HG03039 (cell line): ENCODE data around the gene CTBS.
"Not testable (repeated sequence)": the region's sequence is repeated elsewhere in the genome, so short reads cannot be mapped to it uniquely, and the experiment has no call there.

Experiments used
- ATAC-seq: cut with Tn5 transposase; IDR thresholded peaks from one replicate; pipeline ENCODE4 v1.9.1; 2021; ENCODE audit warnings: mild to moderate bottlenecking, moderate library complexity; ENCODE audit not compliant: unreplicated experiment

Gene CTBS, protein sequence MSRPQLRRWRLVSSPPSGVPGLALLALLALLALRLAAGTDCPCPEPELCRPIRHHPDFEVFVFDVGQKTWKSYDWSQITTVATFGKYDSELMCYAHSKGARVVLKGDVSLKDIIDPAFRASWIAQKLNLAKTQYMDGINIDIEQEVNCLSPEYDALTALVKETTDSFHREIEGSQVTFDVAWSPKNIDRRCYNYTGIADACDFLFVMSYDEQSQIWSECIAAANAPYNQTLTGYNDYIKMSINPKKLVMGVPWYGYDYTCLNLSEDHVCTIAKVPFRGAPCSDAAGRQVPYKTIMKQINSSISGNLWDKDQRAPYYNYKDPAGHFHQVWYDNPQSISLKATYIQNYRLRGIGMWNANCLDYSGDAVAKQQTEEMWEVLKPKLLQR

DNA sequence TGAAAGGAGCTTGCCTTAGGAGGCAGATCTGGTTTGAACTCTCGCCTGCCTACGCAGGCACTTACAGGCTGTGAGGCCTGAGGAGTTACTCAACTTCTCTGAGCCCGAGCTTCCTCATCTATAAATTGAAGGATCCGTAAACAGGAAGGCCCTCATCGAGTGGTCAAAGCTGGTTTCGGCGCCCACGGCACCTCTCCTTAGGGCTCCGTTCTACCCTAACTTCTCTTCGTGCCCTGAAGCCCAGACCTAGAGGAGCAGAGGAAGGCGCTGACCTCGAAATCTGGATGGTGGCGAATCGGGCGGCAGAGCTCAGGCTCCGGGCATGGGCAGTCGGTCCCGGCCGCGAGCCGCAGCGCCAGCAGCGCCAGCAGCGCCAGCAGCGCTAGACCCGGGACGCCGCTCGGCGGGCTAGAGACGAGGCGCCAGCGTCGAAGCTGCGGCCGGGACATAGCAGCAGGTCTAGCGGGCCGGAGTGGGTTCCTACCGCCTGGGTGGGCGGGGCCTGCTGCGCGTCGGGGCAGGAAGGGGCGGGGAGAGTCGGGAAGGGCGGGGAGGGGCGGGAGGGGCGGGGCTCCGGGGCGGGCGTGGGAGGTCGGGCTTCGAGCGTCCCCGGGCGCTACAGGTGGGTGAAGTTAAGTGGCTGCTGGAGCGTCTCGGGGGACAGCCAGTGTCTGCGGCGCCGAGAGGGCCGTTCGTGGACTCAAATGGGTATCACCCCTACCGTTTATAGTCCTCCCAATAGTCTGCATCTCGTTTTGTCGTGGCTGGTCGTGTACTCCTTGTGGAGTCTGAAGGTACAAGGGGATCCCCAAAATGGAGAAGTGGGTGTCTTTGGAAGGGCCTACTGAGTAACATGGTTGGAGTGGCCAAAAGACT is at the start of gene CTBS:
Gene CTBS, minus strand, starts transcription at position 474 of the 876 bp plus-strand sequence. Its CDS starts 25 bp downstream, at position 449.
- ATAC-seq = peak; percentile 81

DNA sequence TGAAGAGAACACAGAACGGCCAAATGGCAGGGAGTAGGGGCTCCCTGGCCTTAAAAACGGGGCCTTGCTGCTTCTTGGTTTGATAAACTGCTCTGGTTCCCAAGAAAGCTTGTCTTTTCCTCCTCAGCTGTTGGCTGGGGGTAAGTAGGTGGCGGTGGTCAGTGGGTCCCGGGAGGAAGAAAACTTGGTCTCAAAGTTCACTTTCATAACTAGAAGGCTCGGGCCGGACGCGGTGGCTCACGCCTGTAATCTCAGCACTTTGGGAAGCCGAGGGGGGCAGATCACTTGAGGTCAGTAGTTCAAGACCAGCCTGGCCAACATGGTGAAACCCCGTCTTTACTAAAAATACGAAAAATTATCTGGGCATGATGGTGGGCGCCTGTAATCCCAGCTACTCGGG is 47.3 kb upstream of the CTBS start:
- ATAC-seq = no peak

DNA sequence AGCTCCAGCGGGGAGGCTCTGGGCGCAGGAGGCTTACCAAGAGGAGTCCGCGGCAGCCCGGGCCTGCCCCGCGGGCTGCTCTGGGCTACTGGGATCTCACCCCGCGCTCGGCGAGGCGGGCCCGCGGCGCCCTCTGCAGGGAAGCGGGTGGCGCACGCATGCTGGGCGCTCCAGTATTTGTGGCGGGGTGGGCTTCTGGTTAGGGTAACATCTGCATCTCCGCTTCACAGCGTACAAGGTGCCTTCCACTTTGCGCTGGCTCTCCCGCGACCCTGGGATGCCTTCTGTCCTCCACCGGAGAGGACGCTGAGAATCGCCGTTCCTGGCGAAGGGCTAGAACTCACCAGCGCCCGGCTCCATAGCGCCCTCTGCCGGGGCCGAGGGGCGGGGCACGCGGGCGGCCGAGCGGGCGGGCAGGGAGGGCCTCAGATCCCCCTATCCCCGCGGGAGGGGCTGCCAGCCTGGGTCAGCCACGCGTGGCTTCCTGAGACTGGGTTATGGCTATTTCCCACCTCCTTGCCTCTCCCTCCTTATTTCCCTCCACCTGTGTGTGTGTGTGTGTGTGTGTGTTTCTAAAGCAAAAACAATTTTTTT is 46.6 kb upstream of the CTBS start:
- peak; percentile 91 for ATAC-seq

DNA sequence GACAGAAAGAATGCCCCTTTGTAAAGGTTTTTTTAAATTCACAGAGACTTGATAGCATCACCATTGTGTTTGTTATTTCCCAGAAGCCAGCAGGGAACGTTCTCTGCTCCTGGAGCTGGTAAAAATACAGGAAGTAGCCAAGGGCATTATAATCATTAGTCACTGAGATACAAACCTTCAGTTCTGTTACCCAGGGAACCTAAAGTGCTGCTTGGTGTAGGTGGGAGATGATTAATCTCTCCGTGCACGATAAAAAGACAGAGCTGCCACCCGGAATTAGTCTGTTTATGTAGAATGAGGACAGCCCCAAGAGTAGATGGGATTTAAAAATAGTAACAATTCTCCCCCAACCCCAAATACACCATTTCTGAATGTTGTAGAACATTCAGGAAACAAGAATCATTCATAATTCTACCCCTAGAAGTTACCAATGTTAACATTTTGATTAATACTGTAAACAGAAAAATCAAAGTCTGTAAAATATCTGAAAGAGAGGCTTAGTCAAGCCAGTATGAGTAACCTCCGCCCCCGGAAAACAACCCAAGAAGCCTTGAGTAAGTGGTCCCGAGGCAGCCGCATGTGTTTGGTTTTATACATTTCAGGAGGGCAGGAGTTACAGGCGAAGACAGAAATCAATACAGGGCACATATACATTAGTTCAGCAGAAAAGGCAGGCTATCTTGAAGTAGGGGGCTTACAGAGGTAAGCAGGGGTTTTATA is 45.3 kb upstream of the CTBS start:
- ATAC-seq = no peak

DNA sequence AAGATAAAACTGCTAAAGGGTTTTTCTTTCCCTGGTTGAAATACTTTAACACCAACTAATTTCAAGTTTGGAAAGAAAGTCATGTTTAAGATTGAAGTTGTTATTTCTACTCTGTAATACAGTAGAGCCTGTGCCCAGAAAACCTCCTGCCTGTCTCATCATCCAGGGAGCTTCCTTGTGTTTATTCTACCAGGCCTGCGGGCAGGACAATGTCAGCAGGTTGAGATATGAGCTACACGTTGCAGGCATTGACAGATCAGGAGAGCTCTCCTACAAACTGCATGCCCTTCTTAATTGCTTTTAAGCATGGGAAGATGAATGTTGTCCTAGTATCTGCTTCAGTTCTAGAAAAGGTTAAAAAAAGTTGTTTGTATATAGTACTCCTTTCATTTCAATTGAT is 43.1 kb upstream of the CTBS start:
- ATAC-seq = no peak

DNA sequence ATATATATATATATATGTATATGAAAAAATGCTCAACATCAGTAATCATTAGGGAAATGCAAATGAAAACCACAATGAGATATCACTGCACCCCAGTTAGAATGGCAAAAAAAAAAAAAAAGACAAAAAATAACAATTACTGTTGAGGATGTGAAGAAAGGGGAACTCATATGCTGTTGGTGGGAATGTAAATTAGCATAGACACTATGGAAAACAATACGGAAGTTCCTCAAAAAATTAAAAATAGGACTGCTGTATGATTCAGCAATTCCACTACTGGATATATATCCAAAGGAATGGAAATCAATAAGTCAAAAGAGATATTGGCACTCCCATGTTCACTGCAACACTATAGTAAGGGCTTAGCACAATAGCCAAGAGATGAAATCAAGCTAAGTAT is 41.5 kb upstream of the CTBS start:
- ATAC-seq = no peak

DNA sequence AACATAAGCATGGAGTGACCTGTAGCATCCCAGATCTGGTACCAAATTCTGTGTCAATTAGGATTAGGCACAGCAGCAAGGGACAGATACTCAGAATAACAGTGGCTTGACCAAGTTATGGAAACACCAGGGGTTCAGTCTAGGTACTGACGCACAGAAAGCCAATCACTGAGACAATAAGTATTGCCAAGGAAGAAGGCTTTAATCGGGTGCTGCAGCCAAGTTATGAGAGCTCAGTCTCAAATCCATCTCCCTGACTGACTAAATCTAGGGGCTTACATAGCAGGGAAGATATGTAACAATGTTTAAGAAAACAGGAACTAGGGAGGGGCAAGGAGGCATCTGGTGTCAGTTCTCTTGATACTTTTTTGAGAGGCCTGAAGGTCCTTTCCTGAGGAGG is 39.6 kb upstream of the CTBS start:
- no peak for ATAC-seq

DNA sequence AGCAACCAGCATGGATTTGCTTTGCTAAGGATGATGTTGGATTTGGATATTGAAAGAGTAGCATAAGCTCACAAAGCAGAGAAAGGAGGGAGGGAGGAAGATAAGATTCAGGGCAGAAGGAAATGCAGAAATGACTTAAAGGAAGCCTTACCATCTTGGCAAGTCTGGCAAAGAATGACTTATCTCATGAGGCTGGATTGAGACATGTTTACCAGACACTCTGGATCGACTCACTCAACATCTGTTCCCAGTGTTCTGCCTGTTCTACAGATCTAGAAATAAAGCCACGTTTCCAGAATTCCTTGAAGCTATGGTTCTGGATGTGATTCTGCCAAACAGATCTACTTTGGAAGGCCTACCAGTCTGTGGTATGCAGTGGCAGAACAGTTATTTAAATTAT is 38.8 kb upstream of the CTBS start:
- no peak for ATAC-seq

DNA sequence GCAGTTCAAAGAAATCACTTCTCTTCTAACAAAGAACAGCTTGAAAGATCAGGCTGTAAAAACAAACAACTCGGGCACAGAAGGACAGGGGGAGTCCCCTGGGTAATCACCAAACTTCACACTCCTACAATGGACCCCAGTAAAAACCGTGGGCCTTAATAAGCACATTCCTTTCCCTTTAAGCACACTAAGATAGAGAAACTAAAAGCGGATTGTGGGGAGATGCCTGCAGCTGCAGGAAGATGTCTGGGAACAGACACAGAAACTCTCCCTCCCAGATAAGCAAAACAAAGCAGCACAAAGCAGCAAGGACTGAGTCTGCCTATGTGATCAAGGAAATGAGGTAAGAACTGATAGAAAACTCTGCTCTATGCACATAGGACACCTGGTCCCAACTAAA is 37.6 kb upstream of the CTBS start:
- ATAC-seq = no peak

DNA sequence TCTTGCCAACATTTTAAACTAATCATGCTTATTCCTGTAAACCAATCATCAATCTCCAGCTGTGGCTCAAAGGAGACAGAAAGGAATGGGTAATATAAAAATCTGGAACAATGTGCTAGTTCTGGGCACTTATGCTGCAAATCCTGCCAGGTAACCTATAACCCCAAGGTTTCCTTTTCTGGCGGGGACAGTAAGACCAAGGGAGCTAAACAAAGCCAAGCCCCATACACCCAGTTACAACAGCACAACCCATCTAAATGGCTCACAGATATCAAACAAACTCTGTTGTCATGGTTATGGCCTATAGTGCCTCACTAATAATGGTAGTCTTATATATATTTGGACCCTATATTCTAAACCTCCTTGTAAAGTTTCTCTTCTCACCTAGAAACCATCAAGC is 36.9 kb upstream of the CTBS start:
- ATAC-seq = no peak

DNA sequence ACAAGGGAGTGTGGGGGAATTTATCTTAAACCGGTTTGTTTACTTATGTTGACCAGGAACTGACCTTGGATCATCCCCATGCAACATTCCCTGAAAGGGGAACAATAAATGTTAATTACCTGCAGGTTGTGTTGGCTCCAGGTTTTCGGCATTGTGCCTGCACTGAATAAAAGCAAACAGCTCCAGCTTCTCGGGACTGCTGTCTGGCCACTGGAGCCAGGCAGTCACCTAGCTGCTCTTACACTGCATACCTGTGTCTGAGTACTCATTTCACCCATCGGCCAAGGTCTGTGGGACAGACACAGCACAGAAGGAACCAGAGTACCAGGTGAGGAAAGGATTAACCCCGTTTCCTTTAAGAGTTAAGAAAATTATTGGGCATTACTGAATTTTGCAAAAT is 32.7 kb upstream of the CTBS start:
- no peak for ATAC-seq

DNA sequence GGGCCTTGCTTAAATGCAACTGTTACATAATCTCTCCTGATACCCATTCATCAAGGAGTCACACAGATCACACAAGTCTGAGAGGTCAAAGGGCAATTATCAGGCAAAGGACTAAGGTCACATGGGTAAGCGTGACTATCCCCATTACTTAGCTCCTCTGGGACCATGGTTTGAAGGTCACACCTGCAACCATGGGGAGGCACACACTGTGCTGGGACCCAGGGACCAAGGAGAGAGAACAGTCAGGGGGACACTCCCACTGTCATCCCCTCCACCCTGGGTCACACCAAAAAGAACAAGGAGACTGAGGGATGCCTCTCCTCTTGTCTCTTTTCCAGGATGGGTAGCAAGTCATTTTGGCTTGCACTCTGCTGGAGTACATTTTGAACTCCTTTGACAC is 30.9 kb upstream of the CTBS start:
- ATAC-seq = no peak

DNA sequence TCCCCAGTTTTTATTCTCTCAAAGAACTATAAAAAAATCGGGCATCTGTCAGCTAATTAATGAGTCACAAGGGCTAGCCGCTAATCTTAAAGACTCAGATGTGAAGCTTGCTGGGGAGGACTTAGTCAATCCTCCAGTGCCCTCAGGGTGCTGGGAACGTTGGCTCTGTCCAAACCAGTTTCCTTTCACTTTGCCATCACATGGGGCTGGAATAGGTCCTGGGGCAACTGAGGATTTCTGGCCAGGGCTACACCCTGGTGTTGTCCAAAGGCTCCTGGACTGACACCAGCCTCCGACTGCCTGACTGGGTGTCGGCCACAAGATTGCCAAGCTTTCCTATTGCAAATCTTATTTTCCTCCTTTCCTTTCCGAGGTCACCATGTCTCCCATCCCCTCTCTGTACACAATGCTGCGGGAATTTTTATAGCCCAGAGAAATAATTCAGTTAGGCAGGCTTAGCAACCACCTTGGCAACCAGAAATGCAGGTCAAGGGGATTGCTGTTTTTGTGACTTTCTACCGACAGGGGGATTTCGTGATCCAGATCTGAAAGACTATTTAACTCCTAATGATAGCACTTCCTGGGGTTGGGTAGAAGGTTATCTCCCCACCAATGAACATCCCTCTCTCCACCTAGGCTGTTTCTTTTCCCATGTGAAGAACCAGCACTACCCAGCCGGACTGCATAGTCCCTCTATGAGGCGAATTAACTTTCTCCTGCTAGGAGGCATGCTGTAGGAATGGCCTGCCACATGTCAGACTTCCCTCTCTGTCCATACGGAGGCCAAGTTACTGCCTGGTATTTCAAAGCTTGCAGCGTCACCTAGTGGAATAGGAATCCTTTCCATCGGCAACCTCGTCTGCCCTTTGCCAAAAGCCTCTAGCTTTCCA is 29.9 kb upstream of the CTBS start:
- no peak for ATAC-seq

DNA sequence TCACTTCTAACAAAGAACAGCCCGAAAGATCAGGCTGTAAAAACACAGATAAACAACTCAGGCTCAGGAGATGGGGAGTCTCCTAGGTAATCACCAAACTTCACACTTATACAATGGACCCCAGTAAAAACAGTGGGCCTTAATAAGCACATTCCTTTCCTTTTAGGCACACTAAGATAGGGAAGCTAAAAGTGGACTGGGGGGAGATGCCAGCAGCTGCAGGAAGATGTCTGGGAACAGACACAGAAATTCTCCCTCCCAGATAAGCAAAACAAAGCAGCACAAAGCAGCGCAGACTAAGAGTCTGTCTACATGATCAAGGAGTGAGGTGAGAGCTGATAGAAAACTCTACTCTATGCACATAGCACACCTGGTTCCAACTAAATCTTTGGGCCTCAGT is 29.0 kb upstream of the CTBS start:
- no peak for ATAC-seq

DNA sequence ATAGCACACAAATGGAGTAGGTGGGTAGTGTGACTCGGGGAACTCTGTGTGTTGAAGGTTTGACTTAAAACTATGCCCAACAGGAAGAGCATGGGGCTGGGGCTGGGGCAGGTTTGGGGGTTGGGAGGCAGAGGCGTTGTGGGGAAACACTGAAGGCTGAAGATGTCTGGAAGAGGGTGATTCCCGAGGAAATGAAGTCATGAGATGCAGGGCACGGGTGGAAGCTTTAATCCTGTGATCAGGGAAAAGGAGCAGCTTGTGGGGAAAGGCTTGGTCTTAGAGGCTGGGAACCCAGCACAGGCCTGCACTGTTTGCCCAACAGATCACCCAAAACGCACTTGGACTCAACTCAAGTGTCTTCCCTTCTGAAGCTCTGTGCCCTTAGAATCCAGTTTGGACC is 26.6 kb upstream of the CTBS start:
- ATAC-seq = no peak

DNA sequence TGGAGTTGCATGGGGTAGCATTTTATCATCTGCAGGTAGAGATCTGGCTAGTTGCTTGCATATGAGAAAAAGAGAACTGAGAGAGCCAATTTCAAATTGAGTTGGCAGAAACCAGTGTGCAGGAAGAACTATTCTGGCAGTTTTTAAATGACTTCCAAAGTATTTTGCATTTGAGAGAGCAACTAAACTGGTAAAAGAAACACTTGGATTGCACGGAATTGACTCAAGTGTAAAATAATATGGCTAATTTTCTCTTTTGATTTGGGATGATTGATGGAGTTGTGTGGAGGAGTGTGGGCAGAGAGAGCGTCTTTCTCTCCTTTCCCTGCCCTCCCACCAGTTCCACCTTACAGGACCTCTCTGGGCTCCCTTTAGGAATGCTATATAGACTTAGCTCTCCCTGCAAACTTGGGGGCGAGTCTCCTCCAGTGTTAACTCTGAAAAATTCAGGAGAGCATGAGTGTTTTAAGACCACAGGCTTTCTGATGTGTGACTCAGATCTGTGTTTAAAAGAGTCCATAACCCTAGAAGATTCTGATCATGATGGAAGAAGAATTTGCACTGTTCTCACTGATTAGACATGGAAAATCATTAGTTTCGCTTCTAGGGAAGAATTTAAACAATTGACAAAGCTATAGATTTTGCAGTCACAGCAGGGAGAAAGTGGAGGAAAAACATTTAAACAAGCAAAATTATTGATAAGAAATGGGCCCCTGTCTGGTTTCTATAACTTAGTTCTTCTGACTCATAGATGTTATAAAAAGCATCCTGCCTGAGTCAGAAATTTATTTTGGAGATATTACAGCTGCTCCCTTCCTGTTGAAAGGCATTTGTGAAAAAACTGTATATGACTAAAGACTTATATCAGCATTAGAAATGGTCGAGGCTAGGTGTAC is 24.9 kb upstream of the CTBS start:
- ATAC-seq = peak; percentile 63

DNA sequence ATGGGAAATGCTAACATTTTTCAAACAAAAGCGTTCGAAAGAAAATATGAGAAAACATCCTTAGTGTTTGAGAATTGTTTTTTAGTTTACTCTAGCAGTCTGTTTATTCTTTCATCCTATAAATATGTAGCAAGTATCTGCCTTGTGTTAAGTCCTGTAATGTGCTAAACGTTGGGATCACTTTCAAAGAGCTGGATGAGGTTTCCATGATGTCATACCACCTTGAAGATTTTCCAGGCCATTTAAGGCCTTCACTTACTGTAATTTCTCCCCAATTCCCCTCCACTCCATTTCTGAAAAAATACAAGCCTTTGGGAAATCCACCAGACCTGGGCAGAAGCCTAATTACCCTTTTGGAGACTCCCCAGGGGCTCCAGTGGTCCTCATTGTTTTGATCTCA is 24.2 kb upstream of the CTBS start:
- no peak for ATAC-seq

DNA sequence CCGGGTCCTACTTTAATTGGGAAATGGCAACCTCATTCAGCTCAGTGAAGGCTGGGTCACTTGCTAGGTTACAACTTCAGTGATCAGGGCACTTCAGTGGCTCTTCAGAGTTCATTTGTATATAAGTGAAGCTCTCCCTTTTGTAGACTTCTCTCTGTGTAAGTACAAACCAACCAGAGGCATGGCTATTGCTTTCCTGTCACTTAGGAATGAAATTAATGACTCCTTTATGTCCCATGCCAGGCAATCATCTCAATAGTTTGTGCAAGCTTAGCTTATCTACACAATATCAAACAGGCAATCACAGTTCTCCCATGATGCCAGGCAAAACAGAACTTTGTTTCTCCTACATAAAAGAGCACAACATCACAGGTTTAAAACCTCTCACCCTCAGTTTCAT is 22.8 kb upstream of the CTBS start:
- no peak for ATAC-seq

DNA sequence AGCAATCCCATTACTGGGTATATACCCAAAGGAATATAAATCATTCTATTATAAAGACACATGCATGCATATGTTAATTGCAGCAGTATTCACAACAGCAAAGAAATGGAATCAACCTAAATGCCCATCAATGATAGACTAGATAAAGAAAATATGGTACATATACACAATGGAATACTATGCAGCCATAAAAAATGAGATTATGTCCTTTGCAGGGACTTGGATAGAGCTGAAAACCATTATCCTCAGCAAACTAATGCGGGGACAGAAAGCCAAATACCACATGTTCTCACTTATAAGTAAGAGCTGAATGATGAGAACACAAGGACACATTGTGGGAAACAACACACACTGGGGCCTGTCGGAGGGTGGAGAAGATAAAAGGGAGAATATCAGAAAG is 20.7 kb upstream of the CTBS start:
- not testable (repeated sequence) for ATAC-seq
